Pancreas (tissue), 10 donors: Measurements from ENCODE around the gene CLSTN3. TPM values are rescaled to one million over a fixed set of nuclear protein-coding genes. Genes with fewer than 3 reads are reported as not detected.

Source experiments
- ATAC-seq, 4 donors: fragments of 200-7000 bp; cut with Tn5 transposase; one replicate each; pipeline versions ENCODE4 v1.8.0 to v1.9.1; 2020; ENCODE audit warnings: mild to moderate bottlenecking in 4 of 4, moderate library complexity in 4 of 4
- DNase-seq, 6 donors: peaks; one replicate each; pipeline ENCODE4 v3.0.0-alpha.2; 2020
- FAIRE-seq: peaks from 2 replicates; lab custom pipeline; 2012; peaks lifted over from hg19 to GRCh38; lab: Jason Lieb, UNC
- H3K27ac ChIP-seq, 4 donors: fragments of 200-600 bp; sonication (generic); 1 replicate in 3 of 4; 2 replicates in 1 of 4; pipeline versions ENCODE4 v1.5.0 to v1.8.0; 2020
- H3K27me3 ChIP-seq, 4 donors: fragments of 200-600 bp; one replicate each; pipeline ENCODE4 v1.8.0; 2021
- H3K36me3 ChIP-seq, 3 donors: fragments of 200-600 bp; sonication (generic) in 1 of 3; one replicate each; pipeline versions ENCODE4 v1.5.0 to v1.8.0; 2020 to 2021
- H3K4me1 ChIP-seq, 3 donors: fragments of 200-600 bp; one replicate each; pipeline ENCODE4 v1.8.0; 2021
- H3K4me3 ChIP-seq, 4 donors: fragments of 200-600 bp; sonication (generic) in 2 of 4; one replicate each; pipeline versions ENCODE4 v1.5.0 to v1.8.0; 2020 to 2021
- H3K9me3 ChIP-seq, 4 donors: fragments of 200-600 bp; one replicate each; pipeline ENCODE4 v1.8.0; 2021
- CTCF ChIP-seq, 4 donors: fragments of 200-600 bp; sonication (generic) in 3 of 4; IDR thresholded peaks; one replicate each; pipeline versions ENCODE4 v1.5.0 to v1.8.0; 2021; ENCODE audit warnings: antibody characterized with exemption in 4 of 4
- WGBS, 2 donors: extraction: QIAGEN DNeasy Blood & Tissue Kit; methylation state at CpG; one replicate each; pipeline ENCODE4 v1.1.7; 2013; 5-methylcytosine and 5-hydroxymethylcytosine counted together
- intact Hi-C, 3 donors: fragments of 100-400 bp; cut with DNase I; formaldehyde crosslinking; loops; one replicate each; pipeline versions ENCODE4 v1.11.1 to v1.14.2; 2022
- polyA plus RNA-seq, 2 donors: library from polyadenylated mRNA; stranded (reverse); fragments of 200-250 nt; gene quantifications; one replicate each; pipeline ENCODE4 v1.2.3, GENCODE V29; 2013
- total RNA-seq, 6 donors: library from RNA; stranded (reverse); fragmentation: NEBNext Ultra II Directional in 4 of 6; extraction: Animal tissue kit (Norgen Biotek cat#: 25700) in 4 of 6; gene quantifications; one replicate each; pipeline versions ENCODE4 v1.2.1 to v1.2.4, GENCODE V29; 2021 to 2023
- donor health status: healthy with polysubstance abuse.
- donor health status: DM: no; HTN: no; CAD: no; lungs with moderate emphysema.
- donor health status: DM: no; HTN: no; CAD: no.
- donor health status: control.
- donor health status: control.
- donor health status: Bipolar disorder and iron deficiency.
- donor health status: DM: yes; HTN: yes; CAD: no.
- donor health status: DM: no; HTN: no; CAD: no.
- donor health status: DM: no; HTN: no; CAD: no.
- donor health status: DM: yes; HTN: yes; CAD: no.

The CLSTN3 gene
- total and polyA plus RNA-seq, 8 donors = 7.8 to 26.2 (median 18.0) TPM

- no peaks in the 10 kb centered on the region for H3K9me3 ChIP-seq
- 95 to 97% methylated on average over 2 of the region's 2 CpGs for WGBS, 2 donors
- intact Hi-C loops = no loop called here
- H3K36me3 ChIP-seq = peaks cover 0 to 13% (median 0%) of the 10 kb centered on the region in 3 donors
- TF ChIP-seq CTCF (IDR thresholded peaks at IDR 0.05) = no peak
- FAIRE-seq (no peak), ATAC-seq (no peak), DNase-seq (no peak)
- no peaks in the 10 kb centered on the region for H3K27me3 ChIP-seq
- no peak overlapping the region for H3K4me3 ChIP-seq
- H3K4me1 ChIP-seq = no peaks in the 10 kb centered on the region
- no peak overlapping the region for H3K27ac ChIP-seq
Observed at GRCh38 chr12:7139200-7139599, 9.0 kb downstream of the CLSTN3 start.

GRCh38 chr12:7141351-7142005 lies 11.3 kb downstream of the CLSTN3 start:
- no peak for ATAC-seq
- 79% methylated on average over 7 of the region's 7 CpGs for WGBS, 2 donors
- Histone ChIP-seq H3K36me3 (peaks cover 0 to 10% (median 0%) of the 10 kb centered on the region in 3 donors), H3K4me1 (no peaks in the 10 kb centered on the region), H3K9me3 (no peaks in the 10 kb centered on the region), H3K27ac (no peak overlapping the region), H3K27me3 (no peaks in the 10 kb centered on the region), H3K4me3 (no peak overlapping the region)
- TF ChIP-seq CTCF (IDR thresholded peaks at IDR 0.05) = no peak
- no peak for FAIRE-seq
- intact Hi-C loops = no loop called here
- no peak for DNase-seq

- peak in 3 of 4 donors; percentile 78 to 84 (median 80) for ATAC-seq
- H3K4me3 ChIP-seq = no peak overlapping the region
- TF ChIP-seq CTCF (IDR thresholded peaks at IDR 0.05) = peak; percentile 7 to 67 (median 51)
- H3K9me3 ChIP-seq = no peaks in the 10 kb centered on the region
- no peak for FAIRE-seq
- no peak overlapping the region for H3K27ac ChIP-seq
- no peaks in the 10 kb centered on the region for H3K27me3 ChIP-seq
- 65 to 68% methylated on average over 5 of the region's 5 CpGs for whole genome bisulfite sequencing, 2 donors
- peaks cover 0 to 3% (median 0%) of the 10 kb centered on the region in 3 donors for H3K36me3 ChIP-seq
- peak in 1 of 6 donors; percentile 43 for DNase-seq
- H3K4me1 ChIP-seq = no peaks in the 10 kb centered on the region
- intact Hi-C loops = no loop called here
Observed at GRCh38 chr12:7142056-7142644, 12.0 kb downstream of the CLSTN3 start.

GRCh38 chr12:7142809-7143465 lies 12.8 kb downstream of the CLSTN3 start:
- intact Hi-C loops = no loop called here
- Histone ChIP-seq H3K9me3 (no peaks in the 10 kb centered on the region), H3K4me1 (no peaks in the 10 kb centered on the region), H3K4me3 (no peak overlapping the region), H3K36me3 (peaks cover 0 to 3% (median 0%) of the 10 kb centered on the region in 3 donors), H3K27ac (no peak overlapping the region), H3K27me3 (no peaks in the 10 kb centered on the region)
- no peak for TF ChIP-seq CTCF (IDR thresholded peaks at IDR 0.05)
- FAIRE-seq (no peak), DNase-seq (peak in 1 of 6 donors; percentile 33), ATAC-seq (no peak)
- WGBS, 2 donors = 91 to 92% methylated on average over 18 of the region's 18 CpGs
